Dendritic cell treated with granulocyte-macrophage colony-stimulating factor and Interleukin-4, amounts not matched to agents 40 ng/mL and 50 ng/mL, for 4 days (primary cell): ENCODE data around the gene GPR162.

Source experiments
- H3K27ac Mint-ChIP-seq: one replicate; pipeline ENCODE4 v1.8.0; 2022; ENCODE audit warnings: mild to moderate bottlenecking, mixed read lengths
- H3K27me3 Mint-ChIP-seq: one replicate; pipeline ENCODE4 v1.8.0; 2022; ENCODE audit warnings: mild to moderate bottlenecking, mixed read lengths
- H3K36me3 Mint-ChIP-seq: one replicate; pipeline ENCODE4 v1.8.0; 2022; ENCODE audit warnings: low read depth, mixed read lengths
- H3K4me1 Mint-ChIP-seq: one replicate; pipeline ENCODE4 v1.8.0; 2022; ENCODE audit warnings: low read depth, mixed read lengths
- H3K4me3 Mint-ChIP-seq: one replicate; pipeline ENCODE4 v1.8.0; 2022; ENCODE audit warnings: mild to moderate bottlenecking, moderate library complexity, mixed read lengths
- H3K9me3 Mint-ChIP-seq: one replicate; pipeline ENCODE4 v1.8.0; 2022; ENCODE audit warnings: mixed read lengths
- intact Hi-C: fragments of 100-400 bp; cut with micrococcal nuclease; formaldehyde crosslinking; loops from one replicate; pipeline ENCODE4 v1.15.0; 2022

The GPR162 gene

DNA sequence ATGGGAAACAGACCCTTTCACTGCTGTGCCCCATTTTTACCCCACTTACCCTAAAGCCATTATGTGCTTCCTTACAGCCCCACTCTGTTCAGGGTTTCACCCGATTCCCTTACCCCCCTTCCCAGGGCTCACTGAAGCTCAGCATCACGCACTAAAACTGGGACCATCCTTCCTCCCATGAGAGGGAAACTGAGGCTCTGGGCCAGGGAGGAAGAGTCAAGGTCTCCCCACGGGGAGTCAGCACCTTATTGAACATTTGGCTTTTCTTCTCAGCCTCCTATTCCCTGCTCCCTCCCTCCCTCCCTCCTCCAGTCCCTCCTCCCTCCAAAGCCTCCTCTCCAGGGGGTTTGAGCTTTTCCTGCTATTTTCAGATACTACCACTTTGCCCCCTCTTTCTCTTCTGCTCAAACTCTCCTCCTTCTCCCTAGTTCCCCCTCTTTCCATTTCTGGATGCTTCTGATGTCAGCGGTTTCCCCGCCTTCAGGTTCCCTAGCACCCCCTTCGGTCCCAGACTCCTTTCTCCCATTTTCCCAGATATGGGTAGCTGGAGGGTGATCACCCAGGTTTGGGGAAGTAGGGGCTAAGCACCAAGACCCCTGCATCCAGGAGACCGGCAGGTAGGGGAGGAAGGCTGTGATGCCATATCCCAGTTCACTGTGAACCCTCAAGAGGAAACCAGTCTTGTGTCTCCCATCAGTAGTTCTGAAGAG lies 960 bp downstream of the GPR162 start:
- H3K9me3 Mint-ChIP-seq: no peaks in the 10 kb centered on the region

DNA sequence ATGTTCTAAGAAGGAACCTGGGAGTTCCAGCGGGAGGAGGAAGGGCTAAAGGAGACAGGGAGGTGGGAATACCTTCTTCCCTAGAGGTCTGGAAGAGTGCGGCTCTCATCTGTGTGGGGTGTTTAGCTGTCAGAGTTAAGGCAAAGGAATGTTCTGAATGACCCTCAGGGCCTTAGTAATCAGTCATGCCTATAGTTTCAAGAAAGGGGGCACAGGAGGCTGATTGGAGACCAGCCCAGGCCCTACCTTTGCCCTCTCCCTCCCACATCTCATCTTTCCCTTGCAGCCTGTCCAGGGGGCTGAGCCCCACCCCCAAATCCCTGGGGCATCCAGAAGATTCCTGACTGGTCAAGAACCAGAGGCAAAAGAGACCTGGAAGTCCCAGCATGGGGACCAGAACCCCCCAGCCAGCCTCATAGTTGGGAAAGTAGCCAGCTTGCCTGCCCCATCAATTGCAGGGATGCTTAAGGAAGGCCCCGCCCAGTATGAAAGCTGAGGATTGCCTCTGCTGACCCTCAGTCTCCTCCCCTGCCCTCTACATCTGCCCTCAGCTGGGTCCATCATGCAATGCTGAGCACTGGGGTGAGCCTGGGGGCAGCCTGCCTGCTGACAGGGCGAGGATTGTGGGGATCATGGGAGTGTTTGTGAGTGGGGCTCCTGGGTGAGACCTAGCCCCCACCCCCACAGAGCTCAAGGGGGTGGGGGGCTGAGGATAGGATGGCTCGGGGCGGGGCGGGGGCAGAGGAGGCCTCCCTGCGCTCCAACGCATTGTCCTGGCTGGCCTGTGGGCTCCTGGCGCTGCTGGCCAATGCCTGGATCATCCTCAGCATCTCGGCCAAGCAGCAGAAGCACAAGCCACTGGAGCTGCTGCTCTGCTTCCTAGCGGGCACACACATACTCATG lies 1.8 kb downstream of the GPR162 start:
- H3K27ac Mint-ChIP-seq: peak overlapping the region; percentile 78
- no peaks in the 10 kb centered on the region for H3K9me3 Mint-ChIP-seq
- peaks cover 35% of the 10 kb centered on the region for H3K27me3 Mint-ChIP-seq
- peaks cover 70% of the 10 kb centered on the region for H3K4me1 Mint-ChIP-seq
- intact Hi-C loops: loop anchor here (5.0 kb wide), 1 partner anchor 36 kb away; the partner anchor contains the start of gene CD4
- no peak overlapping the region for H3K4me3 Mint-ChIP-seq
- peaks cover 39% of the 10 kb centered on the region for H3K36me3 Mint-ChIP-seq

More for the DNA sequence above, 960 bp downstream of the GPR162 start:
- Mint-ChIP-seq H3K27ac (peak overlapping the region; percentile 78), H3K36me3 (peaks cover 48% of the 10 kb centered on the region), H3K4me1 (peaks cover 68% of the 10 kb centered on the region), H3K4me3 (peak overlapping the region; percentile 80), H3K27me3 (peaks cover 30% of the 10 kb centered on the region)
- intact Hi-C loops: loop anchor here (5.0 kb wide), 1 partner anchor 35 kb away; the partner anchor contains the start of gene CD4

DNA sequence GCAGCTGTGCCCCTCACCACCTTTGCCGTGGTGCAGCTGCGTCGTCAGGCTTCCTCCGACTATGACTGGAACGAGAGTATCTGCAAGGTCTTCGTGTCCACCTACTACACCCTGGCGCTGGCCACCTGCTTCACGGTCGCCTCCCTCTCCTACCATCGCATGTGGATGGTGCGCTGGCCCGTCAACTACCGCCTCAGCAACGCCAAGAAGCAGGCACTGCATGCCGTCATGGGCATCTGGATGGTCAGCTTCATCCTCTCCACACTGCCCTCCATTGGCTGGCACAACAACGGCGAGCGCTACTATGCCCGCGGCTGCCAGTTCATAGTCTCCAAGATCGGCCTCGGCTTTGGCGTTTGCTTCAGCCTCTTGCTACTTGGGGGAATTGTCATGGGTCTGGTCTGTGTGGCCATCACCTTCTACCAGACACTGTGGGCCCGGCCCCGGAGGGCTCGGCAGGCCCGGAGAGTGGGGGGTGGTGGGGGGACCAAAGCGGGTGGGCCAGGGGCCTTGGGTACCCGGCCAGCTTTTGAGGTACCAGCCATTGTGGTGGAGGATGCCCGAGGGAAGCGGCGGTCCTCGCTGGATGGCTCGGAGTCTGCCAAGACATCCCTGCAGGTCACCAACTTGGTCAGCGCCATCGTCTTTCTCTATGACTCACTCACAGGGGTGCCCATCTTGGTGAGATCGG lies 2.6 kb downstream of the GPR162 start:
- Mint-ChIP-seq H3K27me3 (peaks cover 41% of the 10 kb centered on the region), H3K36me3 (peaks cover 31% of the 10 kb centered on the region), H3K27ac (no peak overlapping the region), H3K4me1 (peaks cover 66% of the 10 kb centered on the region), H3K9me3 (no peaks in the 10 kb centered on the region), H3K4me3 (no peak overlapping the region)
- intact Hi-C loops: loop anchor here (5.0 kb wide), 1 partner anchor 37 kb away; the partner anchor contains the start of gene CD4

DNA sequence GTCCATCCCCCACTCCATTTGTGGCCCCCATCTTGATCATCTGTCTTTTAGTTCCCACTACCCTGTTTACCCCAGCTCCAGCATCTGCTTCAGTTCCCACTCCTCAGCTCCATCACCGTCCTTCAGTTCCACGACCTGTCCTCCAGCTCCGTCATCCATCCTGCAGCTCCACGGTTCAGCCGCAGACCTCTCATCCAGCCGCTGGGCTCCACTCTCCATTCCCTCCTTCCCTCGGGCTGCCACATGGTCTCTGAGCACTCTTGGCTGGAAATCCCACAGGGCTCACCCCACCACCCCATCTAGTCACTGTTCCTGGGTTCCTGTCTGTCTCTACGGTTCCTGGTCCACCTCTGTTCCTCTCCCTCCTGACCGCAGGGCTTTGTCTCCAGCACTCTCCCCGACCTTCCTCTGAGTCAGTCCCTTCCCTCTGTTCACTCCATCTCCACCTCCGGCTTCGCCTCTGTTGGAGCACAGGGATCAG lies 3.3 kb downstream of the GPR162 start:
- Mint-ChIP-seq H3K4me3 (no peak overlapping the region), H3K4me1 (peaks cover 65% of the 10 kb centered on the region), H3K27me3 (peaks cover 48% of the 10 kb centered on the region), H3K9me3 (no peaks in the 10 kb centered on the region), H3K36me3 (peaks cover 24% of the 10 kb centered on the region), H3K27ac (no peak overlapping the region)
- intact Hi-C loops: loop anchor here (1.0 to 5.0 kb wide), 5 partner anchors 38 to 208 kb away; partner anchors contain the start of genes CD4, MLF2 and ZNF384

DNA sequence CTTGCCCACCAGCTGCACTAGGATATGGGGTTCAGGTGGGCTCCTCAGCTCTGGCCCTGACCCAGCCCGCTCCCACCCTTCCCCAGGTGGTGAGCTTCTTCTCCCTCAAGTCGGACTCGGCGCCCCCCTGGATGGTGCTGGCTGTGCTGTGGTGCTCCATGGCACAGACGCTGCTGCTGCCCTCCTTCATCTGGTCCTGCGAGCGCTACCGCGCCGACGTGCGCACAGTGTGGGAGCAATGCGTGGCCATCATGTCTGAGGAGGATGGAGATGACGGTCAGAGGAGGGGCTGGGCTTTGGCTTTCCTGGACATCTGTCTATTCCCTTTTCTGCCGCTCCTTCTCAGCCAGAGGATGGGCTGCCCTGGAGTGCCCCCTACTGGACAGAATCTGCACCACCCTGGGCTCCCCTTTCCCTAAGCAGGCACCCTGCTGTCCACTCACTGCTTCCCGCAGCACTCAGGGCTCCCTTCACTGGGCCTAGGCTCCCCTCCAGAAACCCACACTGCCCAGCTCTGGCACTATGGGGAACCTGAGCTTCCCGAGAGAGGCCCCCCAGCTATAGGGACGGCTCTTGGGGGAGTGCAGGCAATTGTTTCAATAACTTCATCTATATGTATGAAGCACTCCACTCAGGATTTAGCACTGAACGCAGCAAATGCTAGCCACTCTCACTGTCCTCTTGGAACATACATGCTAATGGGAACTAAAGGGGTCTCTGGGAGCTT lies 3.9 kb downstream of the GPR162 start:
- H3K4me1 Mint-ChIP-seq: peaks cover 65% of the 10 kb centered on the region
- intact Hi-C loops: loop anchor here (1.0 to 5.0 kb wide), 4 partner anchors 72 to 208 kb away; partner anchors contain the start of genes MLF2 and ZNF384
- no peaks in the 10 kb centered on the region for H3K9me3 Mint-ChIP-seq
- H3K4me3 Mint-ChIP-seq: no peak overlapping the region
- H3K27me3 Mint-ChIP-seq: peaks cover 54% of the 10 kb centered on the region
- H3K36me3 Mint-ChIP-seq: peaks cover 18% of the 10 kb centered on the region
- no peak overlapping the region for H3K27ac Mint-ChIP-seq

DNA sequence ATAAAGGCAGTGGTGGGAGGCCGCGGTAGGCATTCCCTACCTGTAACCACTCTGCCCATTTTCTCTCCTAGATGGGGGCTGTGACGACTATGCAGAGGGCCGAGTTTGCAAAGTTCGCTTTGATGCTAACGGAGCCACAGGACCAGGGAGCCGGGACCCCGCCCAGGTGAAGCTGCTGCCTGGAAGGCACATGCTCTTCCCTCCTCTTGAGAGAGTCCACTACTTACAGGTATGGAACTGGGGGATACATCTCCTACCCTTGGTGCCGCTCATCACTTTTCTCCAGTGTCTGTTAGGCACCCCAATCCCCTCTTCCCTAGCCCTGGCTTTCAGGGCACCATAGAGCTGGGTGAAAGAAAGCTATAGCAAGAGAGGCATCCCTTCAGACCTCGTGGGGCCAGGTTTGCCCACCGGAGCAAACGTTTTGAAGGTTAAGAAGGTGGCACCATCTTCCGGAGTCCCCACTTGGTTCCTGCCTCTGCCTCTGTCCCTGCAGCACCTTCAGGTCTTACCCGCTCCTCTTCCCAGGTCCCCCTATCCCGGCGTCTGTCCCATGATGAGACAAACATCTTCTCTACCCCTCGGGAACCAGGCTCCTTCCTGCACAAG lies 4.6 kb downstream of the GPR162 start:
- no peaks in the 10 kb centered on the region for H3K9me3 Mint-ChIP-seq
- peaks cover 15% of the 10 kb centered on the region for H3K36me3 Mint-ChIP-seq
- H3K4me3 Mint-ChIP-seq: no peak overlapping the region
- H3K4me1 Mint-ChIP-seq: peaks cover 63% of the 10 kb centered on the region
- intact Hi-C loops: loop anchor here (5.0 kb wide), 3 partner anchors 89 to 209 kb away; partner anchors contain the start of gene ZNF384
- H3K27ac Mint-ChIP-seq: no peak overlapping the region
- H3K27me3 Mint-ChIP-seq: peaks cover 60% of the 10 kb centered on the region

DNA sequence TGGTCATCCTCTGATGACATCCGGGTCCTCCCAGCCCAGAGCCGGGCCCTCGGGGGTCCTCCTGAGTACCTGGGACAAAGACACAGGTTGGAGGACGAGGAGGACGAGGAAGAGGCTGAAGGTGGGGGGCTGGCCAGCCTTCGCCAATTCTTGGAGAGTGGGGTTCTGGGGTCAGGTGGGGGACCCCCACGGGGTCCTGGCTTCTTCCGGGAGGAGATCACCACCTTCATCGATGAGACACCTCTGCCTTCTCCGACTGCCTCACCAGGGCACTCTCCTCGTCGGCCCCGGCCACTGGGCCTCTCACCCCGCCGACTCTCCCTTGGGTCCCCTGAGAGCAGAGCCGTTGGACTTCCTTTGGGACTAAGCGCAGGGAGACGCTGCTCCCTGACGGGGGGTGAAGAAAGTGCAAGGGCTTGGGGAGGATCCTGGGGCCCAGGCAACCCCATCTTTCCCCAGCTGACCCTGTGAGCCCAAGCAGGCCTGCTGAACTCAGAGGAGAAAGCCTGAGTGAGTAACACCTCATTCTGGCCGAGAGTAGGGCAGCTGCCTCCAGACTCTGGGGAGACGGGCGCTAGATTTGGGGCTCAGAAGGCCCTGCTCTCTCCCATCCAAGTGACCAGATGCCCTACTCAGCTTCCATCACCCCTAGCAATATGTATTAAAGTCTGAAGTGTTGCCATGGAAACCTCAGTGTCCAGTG lies 5.3 kb downstream of the GPR162 start:
- Mint-ChIP-seq H3K9me3 (no peaks in the 10 kb centered on the region), H3K4me1 (peaks cover 60% of the 10 kb centered on the region), H3K27me3 (peaks cover 66% of the 10 kb centered on the region), H3K27ac (no peak overlapping the region), H3K36me3 (peaks cover 15% of the 10 kb centered on the region), H3K4me3 (no peak overlapping the region)
- intact Hi-C loops: loop anchor here (5.0 kb wide), 3 partner anchors 90 to 210 kb away; partner anchors contain the start of gene ZNF384

DNA sequence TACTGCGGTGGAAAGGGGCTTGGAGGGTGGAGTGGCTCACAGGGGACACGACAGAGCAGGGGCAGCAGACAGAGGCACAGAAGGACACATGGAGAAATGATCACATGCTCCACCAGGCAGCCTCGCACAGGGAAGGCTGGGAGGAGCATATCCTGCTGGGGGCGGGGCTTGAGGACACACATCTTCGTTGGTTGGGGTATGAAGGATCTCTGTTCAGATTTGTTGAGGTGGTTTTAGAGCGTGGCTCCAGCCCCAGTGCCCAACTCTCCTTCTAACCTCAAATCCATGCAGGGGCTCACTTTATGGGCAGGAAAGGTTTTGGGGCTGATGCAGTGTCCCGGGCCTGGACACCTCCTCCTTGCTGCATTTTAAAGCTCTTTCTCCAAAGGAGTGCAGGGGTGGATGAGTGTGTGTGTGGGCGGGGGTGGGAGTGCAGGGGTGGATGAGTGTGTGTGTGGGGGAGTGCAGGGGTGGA lies 5.9 kb downstream of the GPR162 start:
- no peaks in the 10 kb centered on the region for H3K9me3 Mint-ChIP-seq
- H3K27ac Mint-ChIP-seq: no peak overlapping the region
- peaks cover 54% of the 10 kb centered on the region for H3K4me1 Mint-ChIP-seq
- peaks cover 67% of the 10 kb centered on the region for H3K27me3 Mint-ChIP-seq
- H3K36me3 Mint-ChIP-seq: peaks cover 15% of the 10 kb centered on the region
- intact Hi-C loops: loop anchor here (5.0 kb wide), 3 partner anchors 90 to 210 kb away; partner anchors contain the start of gene ZNF384
- H3K4me3 Mint-ChIP-seq: peak overlapping the region; percentile 48

DNA sequence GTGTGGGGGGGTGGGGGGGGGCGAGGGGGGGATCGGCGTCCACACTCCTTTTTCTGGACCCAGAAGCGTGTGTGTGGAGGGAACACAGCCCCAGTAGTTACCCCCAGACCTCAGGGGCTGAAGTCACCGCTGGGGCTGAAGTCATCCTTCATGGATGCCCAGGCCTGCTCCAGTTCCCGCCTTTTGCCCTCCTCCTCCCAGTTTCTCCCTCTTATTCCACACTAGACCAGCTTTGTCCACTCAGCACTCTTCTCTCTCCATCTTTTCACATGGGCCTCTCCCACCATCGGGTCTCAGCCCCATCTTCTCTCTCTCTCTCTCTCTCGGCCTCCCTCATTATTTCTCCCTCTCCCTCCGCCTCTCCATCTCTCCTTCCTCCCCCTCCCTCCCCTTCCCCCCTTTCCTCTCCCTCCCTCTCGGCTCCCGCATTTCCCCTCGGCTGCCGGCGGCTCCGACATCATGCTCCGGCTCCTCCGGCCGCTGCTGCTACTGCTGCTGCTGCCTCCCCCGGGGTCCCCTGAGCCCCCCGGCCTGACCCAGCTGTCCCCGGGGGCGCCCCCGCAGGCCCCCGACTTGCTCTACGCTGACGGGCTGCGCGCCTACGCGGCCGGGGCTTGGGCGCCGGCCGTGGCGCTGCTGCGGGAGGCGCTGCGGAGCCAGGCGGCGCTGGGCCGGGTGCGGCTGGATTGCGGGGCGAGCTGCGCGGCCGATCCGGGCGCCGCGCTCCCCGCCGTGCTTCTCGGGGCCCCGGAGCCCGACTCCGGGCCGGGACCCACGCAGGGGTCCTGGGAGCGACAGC lies 6.6 kb downstream of the GPR162 start, which contains the start of gene P3H3:
Gene P3H3 (plus strand): TSS at position 426 of the 799 bp plus-strand sequence. CDS start 34 bp downstream, at position 460.
- Mint-ChIP-seq H3K27me3 (peaks cover 65% of the 10 kb centered on the region), H3K27ac (peak within 1 kb of the TSS; percentile 37), H3K4me1 (peaks cover 47% of the 10 kb centered on the region), H3K9me3 (no peaks in the 10 kb centered on the region), H3K36me3 (peaks cover 15% of the 10 kb centered on the region), H3K4me3 (peak within 1 kb of the TSS; percentile 73)
- intact Hi-C loops: loop anchor here (5.0 kb wide), 3 partner anchors 91 to 211 kb away; partner anchors contain the start of gene ZNF384

DNA sequence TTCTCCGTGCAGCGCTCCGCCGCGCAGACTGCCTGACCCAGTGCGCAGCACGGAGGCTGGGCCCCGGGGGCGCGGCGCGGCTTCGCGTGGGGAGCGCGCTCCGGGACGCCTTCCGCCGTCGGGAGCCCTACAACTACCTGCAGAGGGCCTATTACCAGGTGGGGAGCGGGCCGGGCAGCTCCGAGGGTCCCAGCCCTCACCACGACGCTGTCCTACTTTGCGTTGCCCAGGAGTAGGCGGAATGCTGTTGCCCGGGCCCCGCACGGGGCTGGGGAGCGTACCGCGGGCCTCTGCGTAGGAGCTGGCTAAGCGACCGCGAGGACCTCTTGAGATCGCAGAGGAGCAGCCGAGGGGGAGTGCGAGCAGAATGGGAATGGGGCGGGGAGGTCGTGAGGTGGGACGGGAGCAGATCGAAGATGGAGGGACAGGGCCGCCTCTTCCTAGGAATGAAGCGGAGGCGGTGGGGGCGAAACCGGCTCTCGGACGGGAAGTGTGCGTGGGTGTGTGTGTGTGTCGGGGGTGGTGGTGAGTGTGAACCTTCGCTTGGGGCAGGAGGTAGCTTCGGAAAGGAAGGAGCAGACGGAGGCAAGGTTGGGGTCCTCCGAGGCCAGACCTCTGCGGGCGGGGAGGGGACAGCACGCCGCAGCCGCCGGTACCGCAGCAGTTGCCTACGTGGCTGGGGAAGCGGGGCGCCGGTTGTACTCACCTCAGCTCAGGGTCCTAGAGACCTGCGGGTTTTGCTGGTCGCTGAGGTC lies 7.3 kb downstream of the GPR162 start:
- Mint-ChIP-seq H3K4me3 (peak overlapping the region; percentile 73), H3K36me3 (peaks cover 15% of the 10 kb centered on the region), H3K27ac (peak overlapping the region; percentile 37), H3K9me3 (no peaks in the 10 kb centered on the region), H3K27me3 (peaks cover 67% of the 10 kb centered on the region), H3K4me1 (peaks cover 45% of the 10 kb centered on the region)
- intact Hi-C loops: loop anchor here (5.0 kb wide), 3 partner anchors 92 to 212 kb away; partner anchors contain the start of gene ZNF384
